ENCODE data around the gene TRAT1. TPM values are rescaled to one million over a fixed set of nuclear protein-coding genes. Genes with fewer than 3 reads are reported as not detected.

Gene TRAT1
- not detected in 2 replicates for total RNA-seq (ENCODE audit: low replicate concordance)

DNA sequence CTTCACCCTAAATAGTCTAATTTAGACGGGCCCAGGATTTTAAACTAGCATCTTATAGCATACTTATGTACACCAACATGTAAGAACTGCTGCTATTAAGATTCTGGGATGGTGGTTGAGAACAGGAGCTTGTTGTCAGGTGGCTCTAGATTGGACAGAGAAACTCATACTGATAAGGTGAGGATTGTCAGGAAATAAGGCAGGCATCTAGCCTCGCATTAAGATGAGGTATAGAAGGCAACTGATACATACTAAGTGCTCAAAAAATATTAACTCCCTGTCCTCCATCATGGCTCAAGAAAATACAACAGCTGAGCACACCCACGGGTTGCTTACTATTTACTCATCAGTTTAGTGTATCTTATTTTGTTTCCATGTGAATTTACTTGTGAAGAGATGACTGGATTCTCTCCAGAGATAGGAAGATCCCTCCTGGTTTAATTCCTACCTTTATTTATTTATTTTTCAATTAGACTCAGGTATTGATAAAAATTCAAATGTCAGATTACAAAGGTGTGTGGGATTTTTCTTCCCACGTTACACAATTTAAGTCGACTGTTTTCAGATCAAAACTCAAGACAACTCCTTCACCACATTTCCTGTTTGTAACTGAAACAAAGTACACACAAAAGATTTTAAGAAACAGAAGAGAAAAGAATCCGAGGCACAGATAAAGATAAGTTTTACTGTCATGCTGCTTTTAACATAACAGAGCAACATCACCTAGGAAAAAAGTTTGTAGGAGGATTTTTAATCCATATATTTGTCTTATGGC lies at the start of gene TRAT1:
TRAT1 (plus strand) TSS at position 664 of the 775 bp plus-strand sequence. CDS start 142 bp downstream, outside the sequence.

Other genes starting within 250 kb of the TRAT1 start
- gene CIP2A, start 233.3 kb upstream of the TRAT1 start, total RNA-seq (ENCODE audit: low replicate concordance): 1.5 and 7.8 TPM in 2 replicates
- gene DZIP3, start 233.1 kb upstream of the TRAT1 start, total RNA-seq (ENCODE audit: low replicate concordance): 5.4 and 9.0 TPM in 2 replicates
- gene RETNLB, start 65.4 kb upstream of the TRAT1 start, total RNA-seq (ENCODE audit: low replicate concordance): not detected in 2 replicates
- not detected in 2 replicates for gene GUCA1C, start 131.1 kb downstream of the TRAT1 start, total RNA-seq (ENCODE audit: low replicate concordance)

All from smooth muscle cell of the coronary artery (primary cell).